ENCODE measurements around the gene ZSCAN31. TPM values are rescaled to one million over a fixed set of nuclear protein-coding genes. Genes with fewer than 3 reads are reported as not detected.

ZSCAN31 gene
- total and polyA plus RNA-seq, 9 of the 15 experiments (the other 6 are each of a cell fraction or from before 2014, with no cell fraction given) = 3.9 to 12.1 (median 7.0) TPM

DNA sequence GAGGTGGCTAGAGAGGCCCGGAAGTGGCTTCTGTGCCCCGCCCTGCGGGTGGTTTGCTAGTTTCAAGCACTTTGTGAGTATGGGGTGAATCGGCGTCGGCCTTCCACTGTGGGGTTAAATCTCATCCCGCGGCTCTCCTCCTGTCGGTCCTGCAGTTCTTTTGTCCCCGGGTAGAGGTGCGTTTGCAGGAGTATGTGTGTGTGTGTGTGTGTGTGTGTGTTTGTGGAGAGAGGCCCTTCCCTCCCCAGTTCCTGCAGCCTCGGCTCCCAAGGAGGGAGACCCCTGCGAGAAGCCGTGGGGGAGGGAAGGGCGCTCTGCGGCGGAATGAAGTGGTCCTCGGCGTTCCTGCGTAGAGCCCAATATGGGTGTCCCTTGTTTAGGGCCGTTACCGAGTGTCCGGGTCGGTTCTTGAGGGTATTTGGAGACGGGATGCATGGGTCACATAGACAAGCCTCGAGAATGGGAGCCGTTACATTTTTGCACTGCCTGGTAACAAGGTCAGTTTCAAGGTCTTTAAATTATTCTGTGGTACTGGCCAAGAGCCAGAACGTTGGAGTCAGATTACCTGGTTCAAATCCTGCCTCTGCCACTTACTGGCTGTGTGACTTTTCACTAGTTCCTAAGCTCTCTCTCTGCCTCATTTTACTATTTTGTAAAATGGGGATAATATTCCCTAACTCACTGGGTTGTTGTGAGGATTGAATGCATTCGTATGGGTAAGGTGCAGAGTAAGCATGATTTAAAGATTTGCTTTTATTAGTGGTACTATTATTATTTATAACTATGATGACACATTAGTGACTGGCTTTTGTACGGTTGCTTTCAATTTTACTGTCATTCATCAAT, 14.2 kb upstream of the ZSCAN31 start, which contains the start of gene ZKSCAN3 (continued):
- TF ChIP-seq FOXP4 (CRISPR knock-in tag; IDR thresholded peaks at IDR 0.05; ENCODE audit: borderline replicate concordance) (no peak), ZKSCAN1 (IDR thresholded peaks at IDR 0.05; ENCODE audit: low read depth, low read length) (no peak), CEBPZ (IDR thresholded peaks at IDR 0.05; ENCODE audit: borderline replicate concordance, low read depth, low read length) (no peak), POLR2B (IDR thresholded peaks at IDR 0.05; ENCODE audit: low read depth, partially characterized antibody) (peak; percentile 96), HDAC2 (IDR thresholded peaks at IDR 0.05) (peak; percentile 92), SMC3 (conservative IDR thresholded peaks at IDR 0.05; ENCODE audit: insufficient read depth, low read depth, low read length) (peak; percentile 9; the same call in 1 of the 2 replicates), SMARCE1 (IDR thresholded peaks at IDR 0.05) (peak; percentile 84), ZNF175 (CRISPR knock-in tag; IDR thresholded peaks at IDR 0.05; ENCODE audit: low read depth) (0 out of 2 replicates have a peak, but pooled peaks have one; percentile 30), BCLAF1 (IDR thresholded peaks at IDR 0.05; ENCODE audit: borderline replicate concordance in 1 of 2, control insufficient read depth in 1 of 2, low read depth in 2 of 2, low read length in 1 of 2) (peak in 1 of 2 experiments; percentile 75; a peak in 1 of 4 replicates), ZNF57 (CRISPR knock-in tag; IDR thresholded peaks at IDR 0.05) (no peak), ARID2 (IDR thresholded peaks at IDR 0.05) (peak; percentile 75; the same call in 1 of the 2 replicates), MTA2 (IDR thresholded peaks at IDR 0.05; ENCODE audit: low read depth) (peak; percentile 60), KLF6 (CRISPR knock-in tag; IDR thresholded peaks at IDR 0.05; ENCODE audit: borderline replicate concordance) (peak; percentile 48; the same call in 1 of the 2 replicates), NCOR1 (IDR thresholded peaks at IDR 0.05) (peak; percentile 49; the same call in 1 of the 2 replicates), FOXA3 (CRISPR knock-in tag; conservative IDR thresholded peaks at IDR 0.05 in 1 of 2, IDR thresholded peaks at IDR 0.05 in 1 of 2) (peak in 1 of 2 experiments; percentile 87; a peak in 2 of 4 replicates)
- TF ChIP-seq, protein P1, sequence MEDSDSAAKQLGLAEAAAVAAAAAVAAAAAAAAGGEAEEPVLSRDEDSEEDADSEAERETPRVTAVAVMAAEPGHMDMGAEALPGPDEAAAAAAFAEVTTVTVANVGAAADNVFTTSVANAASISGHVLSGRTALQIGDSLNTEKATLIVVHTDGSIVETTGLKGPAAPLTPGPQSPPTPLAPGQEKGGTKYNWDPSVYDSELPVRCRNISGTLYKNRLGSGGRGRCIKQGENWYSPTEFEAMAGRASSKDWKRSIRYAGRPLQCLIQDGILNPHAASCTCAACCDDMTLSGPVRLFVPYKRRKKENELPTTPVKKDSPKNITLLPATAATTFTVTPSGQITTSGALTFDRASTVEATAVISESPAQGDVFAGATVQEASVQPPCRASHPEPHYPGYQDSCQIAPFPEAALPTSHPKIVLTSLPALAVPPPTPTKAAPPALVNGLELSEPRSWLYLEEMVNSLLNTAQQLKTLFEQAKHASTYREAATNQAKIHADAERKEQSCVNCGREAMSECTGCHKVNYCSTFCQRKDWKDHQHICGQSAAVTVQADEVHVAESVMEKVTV (CRISPR knock-in tag; IDR thresholded peaks at IDR 0.05) = no peak

Measured in K562 (cell line).